Small intestine (tissue), 7 donors: Measurements from ENCODE around the gene LMO4. TPM values are rescaled to one million over a fixed set of nuclear protein-coding genes. Genes with fewer than 3 reads are reported as not detected.

Experiments
- DNase-seq, 2 donors: peaks; one replicate each; pipeline versions ENCODE4 v3.0.0 to v3.0.0-alpha.2; 2013
- FAIRE-seq: peaks from 2 replicates; lab custom pipeline; 2012; peaks lifted over from hg19 to GRCh38; lab: Jason Lieb, UNC
- H3K27ac ChIP-seq, 3 donors: one replicate each; pipeline ENCODE4 v1.5.1; 2013; ENCODE audit warnings: low read length in 2 of 3, mild to moderate bottlenecking in 2 of 3, control low read depth in 1 of 3, inconsistent platforms in 1 of 3, low read depth in 1 of 3, moderate library complexity in 1 of 3
- H3K27me3 ChIP-seq, 3 donors: one replicate each; pipeline ENCODE4 v1.6.1; 2013; ENCODE audit warnings: low read length in 3 of 3, inconsistent platforms in 1 of 3; ENCODE audit not compliant: control insufficient read depth in 3 of 3, insufficient read depth in 3 of 3
- H3K36me3 ChIP-seq, 3 donors: one replicate each; pipeline ENCODE4 v1.6.1; 2013; ENCODE audit warnings: low read length in 3 of 3, inconsistent platforms in 1 of 3, low read depth in 1 of 3, mild to moderate bottlenecking in 1 of 3, moderate library complexity in 1 of 3; ENCODE audit not compliant: control insufficient read depth in 3 of 3, insufficient read depth in 2 of 3
- H3K4me1 ChIP-seq, 3 donors: one replicate each; pipeline ENCODE4 v1.6.1; 2013; ENCODE audit warnings: low read length in 2 of 3, inconsistent platforms in 1 of 3, low read depth in 1 of 3, mild to moderate bottlenecking in 1 of 3, moderate library complexity in 1 of 3; ENCODE audit not compliant: control insufficient read depth in 3 of 3, insufficient read depth in 2 of 3
- H3K4me3 ChIP-seq, 3 donors: one replicate each; pipeline ENCODE4 v1.5.1; 2013; ENCODE audit warnings: low read length in 3 of 3, control low read depth in 1 of 3, inconsistent platforms in 1 of 3, low read depth in 1 of 3, mild to moderate bottlenecking in 1 of 3, moderate library complexity in 1 of 3
- H3K9me3 ChIP-seq, 2 donors: one replicate each; pipeline ENCODE4 v1.6.1; 2013; ENCODE audit warnings: low read depth in 1 of 2, low read length in 1 of 2; ENCODE audit not compliant: control insufficient read depth in 2 of 2, insufficient read depth in 1 of 2
- WGBS, 3 donors: extraction: QIAGEN DNeasy Blood & Tissue Kit; methylation state at CpG; one replicate each; pipeline ENCODE4 v1.1.7; 2013; 5-methylcytosine and 5-hydroxymethylcytosine counted together
- polyA plus RNA-seq, 4 donors: library from polyadenylated mRNA; stranded (reverse) in 3 of 4; unstranded in 1 of 4; fragments of 200-250 nt in 3 of 4; fragments of 120-200 nt in 1 of 4; gene quantifications; one replicate each; pipeline versions ENCODE4 v1.2.1 to v1.2.3, GENCODE V29; 2013
- donor health status: healthy with polysubstance abuse.
- donor health status: control.
- donor health status: control.
- donor health status: Bipolar disorder and iron deficiency.
- donor health status: healthy.

Gene LMO4
- polyA plus RNA-seq, 4 donors, result 66.4 to 162 (median 94.9) TPM

- Histone ChIP-seq H3K4me1 (peaks cover 0 to 7% (median 0%) of the 10 kb centered on the region in 3 donors), H3K9me3 (no peaks in the 10 kb centered on the region), H3K27me3 (no peaks in the 10 kb centered on the region), H3K27ac (no peak overlapping the region), H3K36me3 (no peaks in the 10 kb centered on the region), H3K4me3 (no peak overlapping the region)
- WGBS, 3 donors, result 88 to 100% (median 88%) methylated on average over 2 of the region's 2 CpGs
- FAIRE-seq (no peak), DNase-seq (no peak)
Measured at GRCh38 chr1:87394982-87395381, 66.3 kb downstream of the LMO4 start.
